IMR-90 (cell line): ENCODE data around the gene DNAJC6. TPM values are rescaled to one million over a fixed set of nuclear protein-coding genes. Genes with fewer than 3 reads are reported as not detected.

Source experiments
- ATAC-seq: fragments of 200-7000 bp; cut with Tn5 transposase; 2 replicates; pipeline ENCODE4 v1.9.1; 2020; ENCODE audit warnings: low read depth, mild to moderate bottlenecking, moderate library complexity
- BruUV-seq: library from RNA; stranded (reverse); fragments of 400-500 nt; replicated peaks from 2 replicates; lab custom pipeline; 2021; lab: Mats Ljungman, UMichigan
- CTCF ChIA-PET: fragments of 300-600 bp; formaldehyde crosslinking; extraction: SDS; loops from one replicate; lab custom pipeline; 2021; ENCODE audit warnings: antibody characterized with exemption; lab: Yijun Ruan, JAX
- POLR2A ChIA-PET: fragments of 300-600 bp; sonication (Branson Sonifier 250); formaldehyde crosslinking; loops from one replicate; lab custom pipeline; 2022; ENCODE audit warnings: antibody characterized with exemption; ENCODE audit not compliant: unreplicated experiment; lab: Charles Lee
- DNase-seq: peaks from one replicate; pipeline ENCODE4 v3.0.0; 2013
- H2AFZ ChIP-seq: replicated peaks from 2 replicates; pipeline ENCODE3; 2013; ENCODE audit warnings: low read length, mild to moderate bottlenecking; ENCODE audit not compliant: poor library complexity
- H2AK5ac ChIP-seq: 2 replicates; pipeline ENCODE4 v1.6.1; 2013; ENCODE audit warnings: low read depth, low read length, inconsistent platforms
- H2AK9ac ChIP-seq: replicated peaks from 2 replicates; pipeline ENCODE3; 2013; ENCODE audit warnings: mild to moderate bottlenecking, low read depth, low read length, moderate library complexity; ENCODE audit not compliant: poor library complexity
- H2BK120ac ChIP-seq: 2 replicates; pipeline ENCODE4 v1.6.1; 2013; ENCODE audit warnings: low read depth, low read length, inconsistent platforms
- H2BK15ac ChIP-seq: 3 replicates; pipeline ENCODE4 v1.6.1; 2013; ENCODE audit warnings: low read depth, low read length, inconsistent platforms
- H2BK20ac ChIP-seq: 2 replicates; pipeline ENCODE4 v1.6.1; 2013; ENCODE audit warnings: low read depth, mild to moderate bottlenecking, inconsistent platforms, low read length, moderate library complexity
- H2BK5ac ChIP-seq: 2 replicates; pipeline ENCODE4 v1.6.1; 2013; ENCODE audit warnings: mild to moderate bottlenecking, low read depth, low read length, inconsistent platforms; ENCODE audit not compliant: poor library complexity, severe bottlenecking
- H3K14ac ChIP-seq: replicated peaks from 2 replicates; pipeline ENCODE4 v1.6.1; 2013; ENCODE audit warnings: low read depth, low read length, inconsistent platforms
- H3K18ac ChIP-seq: 2 replicates; pipeline ENCODE4 v1.6.1; 2013; ENCODE audit warnings: low read depth, low read length, control low read depth
- H3K23ac ChIP-seq: 2 replicates; pipeline ENCODE4 v1.6.1; 2013; ENCODE audit warnings: low read depth, low read length, inconsistent platforms
- H3K27ac ChIP-seq: 2 replicates; pipeline ENCODE4 v1.5.1; 2013; ENCODE audit warnings: mild to moderate bottlenecking, control low read depth, low read length; ENCODE audit not compliant: insufficient read depth
- H3K27me3 ChIP-seq: 2 replicates; pipeline ENCODE4 v1.6.1; 2013; ENCODE audit warnings: low read length; ENCODE audit not compliant: control insufficient read depth, insufficient read depth
- H3K36me3 ChIP-seq: 2 replicates; pipeline ENCODE4 v1.6.1; 2013; ENCODE audit warnings: low read length, mixed read lengths; ENCODE audit not compliant: control insufficient read depth, insufficient read depth
- H3K4ac ChIP-seq: 2 replicates; pipeline ENCODE4 v1.6.1; 2013; ENCODE audit warnings: low read depth, low read length, inconsistent platforms
- H3K4me1 ChIP-seq: 2 replicates; pipeline ENCODE4 v1.6.1; 2013; ENCODE audit warnings: low read length, mixed read lengths; ENCODE audit not compliant: control insufficient read depth, insufficient read depth
- H3K4me2 ChIP-seq: 2 replicates; pipeline ENCODE4 v1.6.1; 2013; ENCODE audit warnings: low read depth, mild to moderate bottlenecking, control low read depth, low read length, moderate library complexity
- H3K4me3 ChIP-seq: 2 replicates; pipeline ENCODE4 v1.5.1; 2013; ENCODE audit warnings: low read depth, mild to moderate bottlenecking, control low read depth, low read length, moderate library complexity; ENCODE audit not compliant: insufficient read depth
- H3K56ac ChIP-seq: 2 replicates; pipeline ENCODE4 v1.6.1; 2013; ENCODE audit warnings: low read length, inconsistent platforms; ENCODE audit not compliant: insufficient read depth; ENCODE audit errors: extremely low read depth
- H3K79me1 ChIP-seq, 2 experiments: 2 replicates each; pipeline ENCODE4 v1.6.1; 2013; ENCODE audit warnings: low read length in 2 of 2, inconsistent platforms in 1 of 2, low read depth in 1 of 2
- H3K9ac ChIP-seq: 2 replicates; pipeline ENCODE4 v1.6.1; 2013; ENCODE audit warnings: low read depth, low read length, control low read depth
- H3K9me1 ChIP-seq: 2 replicates; pipeline ENCODE4 v1.6.1; 2013; ENCODE audit warnings: low read length, inconsistent platforms; ENCODE audit not compliant: insufficient read depth
- H3K9me3 ChIP-seq: 2 replicates; pipeline ENCODE4 v1.6.1; 2013; ENCODE audit warnings: low read length; ENCODE audit not compliant: control insufficient read depth, insufficient read depth
- H4K20me1 ChIP-seq: 2 replicates; pipeline ENCODE4 v1.6.1; 2013; ENCODE audit warnings: low read length, inconsistent platforms; ENCODE audit not compliant: insufficient read depth
- H4K5ac ChIP-seq: 2 replicates; pipeline ENCODE4 v1.6.1; 2013; ENCODE audit warnings: mild to moderate bottlenecking, low read depth, low read length, control low read depth
- H4K8ac ChIP-seq, 2 experiments: 2 replicates each; pipeline ENCODE4 v1.6.1; 2013; ENCODE audit warnings: low read depth in 2 of 2, low read length in 2 of 2, control low read depth in 1 of 2, inconsistent platforms in 1 of 2
- H4K91ac ChIP-seq: 2 replicates; pipeline ENCODE4 v1.6.1; 2013; ENCODE audit warnings: low read depth, low read length, inconsistent platforms; ENCODE audit not compliant: insufficient read depth
- BHLHE40 ChIP-seq: fragments of 150-350 bp; IDR thresholded peaks from 2 replicates; pipeline ENCODE4 v1.6.1; 2016; ENCODE audit warnings: mild to moderate bottlenecking, low read depth, low read length
- CEBPB ChIP-seq: IDR thresholded peaks from 2 replicates; pipeline ENCODE4 v1.6.1; 2012; ENCODE audit warnings: low read depth, low read length, improper control_type of control experiment
- CHD1 ChIP-seq: IDR thresholded peaks from 2 replicates; pipeline ENCODE4 v1.6.1; 2012; ENCODE audit warnings: low read depth, low read length, improper control_type of control experiment
- NFE2L2 ChIP-seq: fragments of 150-350 bp; IDR thresholded peaks from 2 replicates; pipeline ENCODE4 v1.6.1; 2016; ENCODE audit warnings: low read depth, mild to moderate bottlenecking, low read length
- POLR2A ChIP-seq: IDR thresholded peaks from 2 replicates; pipeline ENCODE4 v1.6.1; 2012; ENCODE audit warnings: mild to moderate bottlenecking, low read depth, low read length
- RAD21 ChIP-seq: IDR thresholded peaks from 2 replicates; pipeline ENCODE4 v1.6.1; 2012; ENCODE audit warnings: low read length, improper control_type of control experiment
- RCOR1 ChIP-seq: IDR thresholded peaks from 2 replicates; pipeline ENCODE4 v1.6.1; 2012; ENCODE audit warnings: mild to moderate bottlenecking, low read length, improper control_type of control experiment; ENCODE audit not compliant: insufficient replicate concordance
- RFX5 ChIP-seq: IDR thresholded peaks from 2 replicates; pipeline ENCODE4 v1.8.0; 2012; ENCODE audit warnings: low read depth, mild to moderate bottlenecking, low read length, moderate library complexity
- WGBS, 2 experiments: methylation state at CpG; one replicate each; pipeline versions ENCODE4 v1.1.5 to v1.1.7; 2013; ENCODE audit warnings: missing lambda C conversion rate in 2 of 2; ENCODE audit not compliant: insufficient read length in 1 of 2; ENCODE audit errors: extremely low coverage in 2 of 2; 5-methylcytosine and 5-hydroxymethylcytosine counted together
- dilution Hi-C: fragments of 300-500 bp; cut with HindIII; formaldehyde crosslinking; loops from one replicate; pipeline ENCODE4 v1.14.3; 2018; ENCODE audit warnings: low sequenced_read_pairs; ENCODE audit not compliant: unreplicated experiment
- in situ Hi-C: fragments of 300-500 bp; cut with MboI; formaldehyde crosslinking; loops from 3 replicates; pipeline ENCODE4 v1.14.3; 2019; ENCODE audit warnings: low sequenced_read_pairs, inconsistent platforms, mixed read lengths
- intact Hi-C: fragments of 100-400 bp; cut with micrococcal nuclease; formaldehyde crosslinking; loops from 2 replicates; pipeline ENCODE4 v1.10.0; 2022
- polyA plus RNA-seq, 3 experiments: library from polyadenylated mRNA; depleted of rRNA; stranded (reverse); fragments of >200 nt; gene quantifications; 2 replicates each; pipeline ENCODE4 v1.2.3, GENCODE V29; 2012; ENCODE audit warnings: low replicate concordance in 1 of 3
- total RNA-seq: library from RNA; depleted of rRNA; stranded (reverse); fragments of >200 nt; gene quantifications from 2 replicates; pipeline ENCODE4 v1.2.3, GENCODE V29; 2012
- TF ChIP-seq, protein P1 (sequence below): fragments of 150-350 bp; IDR thresholded peaks from 2 replicates; pipeline ENCODE4 v1.6.1; 2017; ENCODE audit warnings: mild to moderate bottlenecking, antibody characterized with exemption, low read length, low read depth
- TF ChIP-seq, protein P2 (sequence below): conservative IDR thresholded peaks from 2 replicates; pipeline ENCODE4 v1.5.1; 2012; ENCODE audit warnings: mild to moderate bottlenecking, low read depth, low read length, improper control_type of control experiment

DNAJC6 gene
- total and polyA plus RNA-seq, 2 of the 4 experiments (the other 2 are of a cell fraction): 0.05 to 0.18 TPM

DNA sequence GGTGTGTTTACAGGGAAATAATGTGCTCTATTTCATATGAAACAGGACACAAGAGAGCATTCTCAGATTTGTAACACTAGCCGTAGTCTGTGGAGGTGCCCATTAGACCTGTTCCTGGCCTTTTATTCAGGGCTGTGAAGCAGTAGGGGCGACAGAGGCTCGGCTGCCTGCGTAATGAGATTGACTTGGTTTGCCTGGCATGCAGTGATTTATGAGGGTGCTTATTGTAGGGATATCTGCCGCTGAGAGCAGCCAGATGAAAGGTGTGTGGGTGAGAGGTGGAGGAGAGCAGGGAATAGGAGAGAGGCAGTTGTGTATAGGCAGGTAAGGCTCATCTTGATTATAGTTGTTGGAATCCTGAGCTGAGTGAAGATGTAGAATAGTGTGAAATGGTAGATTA is 51.3 kb downstream of the DNAJC6 start:
- H3K4me1 ChIP-seq: no peaks in the 10 kb centered on the region
- no TSS peak for BruUV-seq
- no peaks in the 10 kb centered on the region for H3K36me3 ChIP-seq
- no peak for DNase-seq
- no peak overlapping the region for H3K14ac ChIP-seq
- no peaks in the 10 kb centered on the region for H3K79me1 ChIP-seq
- H2AK9ac ChIP-seq: no peak overlapping the region
- ChIA-PET CTCF (no interaction called here), POLR2A (no interaction called here)
- no peak overlapping the region for H3K23ac ChIP-seq
- no peak overlapping the region for H2BK15ac ChIP-seq
- no peak overlapping the region for H3K27ac ChIP-seq
- no peaks in the 10 kb centered on the region for H3K9me3 ChIP-seq
- H3K56ac ChIP-seq: no peak overlapping the region
- no peak overlapping the region for H2AFZ ChIP-seq
- H3K27me3 ChIP-seq: no peaks in the 10 kb centered on the region; the same call in 1 of the 2 replicates
- no peaks in the 10 kb centered on the region for H3K9me1 ChIP-seq
- no peak overlapping the region for H3K4me3 ChIP-seq
- H3K4me2 ChIP-seq: no peak overlapping the region
- in situ Hi-C loops (no loop called here), intact Hi-C loops (no loop called here), dilution Hi-C loops (no loop called here)
- H2BK120ac ChIP-seq: no peak overlapping the region
- TF ChIP-seq RAD21 (no peak), POLR2A (no peak), NFE2L2 (no peak), RCOR1 (no peak), CEBPB (no peak), RFX5 (no peak), CHD1 (no peak), BHLHE40 (no peak)
- TF ChIP-seq, protein P1, sequence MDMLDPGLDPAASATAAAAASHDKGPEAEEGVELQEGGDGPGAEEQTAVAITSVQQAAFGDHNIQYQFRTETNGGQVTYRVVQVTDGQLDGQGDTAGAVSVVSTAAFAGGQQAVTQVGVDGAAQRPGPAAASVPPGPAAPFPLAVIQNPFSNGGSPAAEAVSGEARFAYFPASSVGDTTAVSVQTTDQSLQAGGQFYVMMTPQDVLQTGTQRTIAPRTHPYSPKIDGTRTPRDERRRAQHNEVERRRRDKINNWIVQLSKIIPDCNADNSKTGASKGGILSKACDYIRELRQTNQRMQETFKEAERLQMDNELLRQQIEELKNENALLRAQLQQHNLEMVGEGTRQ: no peak
- TF ChIP-seq, protein P2, sequence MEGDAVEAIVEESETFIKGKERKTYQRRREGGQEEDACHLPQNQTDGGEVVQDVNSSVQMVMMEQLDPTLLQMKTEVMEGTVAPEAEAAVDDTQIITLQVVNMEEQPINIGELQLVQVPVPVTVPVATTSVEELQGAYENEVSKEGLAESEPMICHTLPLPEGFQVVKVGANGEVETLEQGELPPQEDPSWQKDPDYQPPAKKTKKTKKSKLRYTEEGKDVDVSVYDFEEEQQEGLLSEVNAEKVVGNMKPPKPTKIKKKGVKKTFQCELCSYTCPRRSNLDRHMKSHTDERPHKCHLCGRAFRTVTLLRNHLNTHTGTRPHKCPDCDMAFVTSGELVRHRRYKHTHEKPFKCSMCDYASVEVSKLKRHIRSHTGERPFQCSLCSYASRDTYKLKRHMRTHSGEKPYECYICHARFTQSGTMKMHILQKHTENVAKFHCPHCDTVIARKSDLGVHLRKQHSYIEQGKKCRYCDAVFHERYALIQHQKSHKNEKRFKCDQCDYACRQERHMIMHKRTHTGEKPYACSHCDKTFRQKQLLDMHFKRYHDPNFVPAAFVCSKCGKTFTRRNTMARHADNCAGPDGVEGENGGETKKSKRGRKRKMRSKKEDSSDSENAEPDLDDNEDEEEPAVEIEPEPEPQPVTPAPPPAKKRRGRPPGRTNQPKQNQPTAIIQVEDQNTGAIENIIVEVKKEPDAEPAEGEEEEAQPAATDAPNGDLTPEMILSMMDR: no peak
- H3K9ac ChIP-seq: no peak overlapping the region
- no peak overlapping the region for H4K91ac ChIP-seq
- no peak overlapping the region for H2AK5ac ChIP-seq
- H3K18ac ChIP-seq: no peak overlapping the region
- H3K4ac ChIP-seq: no peak overlapping the region
- no peaks in the 10 kb centered on the region for H4K20me1 ChIP-seq
- ATAC-seq: no peak
- no peak overlapping the region for H2BK5ac ChIP-seq
- no peak overlapping the region for H2BK20ac ChIP-seq
- no peak overlapping the region for H4K5ac ChIP-seq
- no peak overlapping the region for H4K8ac ChIP-seq
- 40% methylated on average over 2 of the region's 5 CpGs; no CpG with 5 or more reads in 1 of the 2 experiments for WGBS, 2 experiments
